Skeletal muscle tissue (tissue), 4 donors: ENCODE results near the gene CD84. TPM values are rescaled to one million over a fixed set of nuclear protein-coding genes. Genes with fewer than 3 reads are reported as not detected.

ENCODE experiments used
- H3K27ac ChIP-seq: one replicate; pipeline ENCODE4 v1.7.0; 2013; ENCODE audit warnings: mild to moderate bottlenecking, low read depth, low read length, inconsistent platforms
- H3K27me3 ChIP-seq, 3 donors: one replicate each; pipeline ENCODE4 v1.7.0; 2013; ENCODE audit warnings: low read length in 3 of 3; ENCODE audit not compliant: control insufficient read depth in 3 of 3, insufficient read depth in 3 of 3
- H3K36me3 ChIP-seq, 3 donors: one replicate each; pipeline ENCODE4 v1.7.0; 2013; ENCODE audit warnings: low read length in 3 of 3; ENCODE audit not compliant: control insufficient read depth in 3 of 3, insufficient read depth in 3 of 3
- H3K4me1 ChIP-seq, 3 donors: one replicate each; pipeline ENCODE4 v1.7.0; 2013; ENCODE audit warnings: low read length in 3 of 3, mild to moderate bottlenecking in 3 of 3; ENCODE audit not compliant: control insufficient read depth in 3 of 3, insufficient read depth in 3 of 3
- H3K4me3 ChIP-seq, 3 donors: one replicate each; pipeline ENCODE4 v1.7.0; 2013; ENCODE audit warnings: low read length in 3 of 3
- H3K9ac ChIP-seq, 3 donors: one replicate each; pipeline ENCODE4 v1.7.0; 2013; ENCODE audit warnings: low read length in 3 of 3, mild to moderate bottlenecking in 3 of 3, moderate library complexity in 2 of 3, low read depth in 1 of 3
- H3K9me3 ChIP-seq, 3 donors: one replicate each; pipeline ENCODE4 v1.7.0; 2013; ENCODE audit warnings: low read length in 3 of 3; ENCODE audit not compliant: control insufficient read depth in 3 of 3
- total RNA-seq: library from RNA; depleted of rRNA; stranded (reverse); fragments of >200 nt; gene quantifications from one replicate; pipeline ENCODE4 v1.2.3, GENCODE V29; 2014
- donor health status: Osteomylitis.

The CD84 gene
- total RNA-seq, 1 donor from 2014 or later, result 3.1 TPM

DNA sequence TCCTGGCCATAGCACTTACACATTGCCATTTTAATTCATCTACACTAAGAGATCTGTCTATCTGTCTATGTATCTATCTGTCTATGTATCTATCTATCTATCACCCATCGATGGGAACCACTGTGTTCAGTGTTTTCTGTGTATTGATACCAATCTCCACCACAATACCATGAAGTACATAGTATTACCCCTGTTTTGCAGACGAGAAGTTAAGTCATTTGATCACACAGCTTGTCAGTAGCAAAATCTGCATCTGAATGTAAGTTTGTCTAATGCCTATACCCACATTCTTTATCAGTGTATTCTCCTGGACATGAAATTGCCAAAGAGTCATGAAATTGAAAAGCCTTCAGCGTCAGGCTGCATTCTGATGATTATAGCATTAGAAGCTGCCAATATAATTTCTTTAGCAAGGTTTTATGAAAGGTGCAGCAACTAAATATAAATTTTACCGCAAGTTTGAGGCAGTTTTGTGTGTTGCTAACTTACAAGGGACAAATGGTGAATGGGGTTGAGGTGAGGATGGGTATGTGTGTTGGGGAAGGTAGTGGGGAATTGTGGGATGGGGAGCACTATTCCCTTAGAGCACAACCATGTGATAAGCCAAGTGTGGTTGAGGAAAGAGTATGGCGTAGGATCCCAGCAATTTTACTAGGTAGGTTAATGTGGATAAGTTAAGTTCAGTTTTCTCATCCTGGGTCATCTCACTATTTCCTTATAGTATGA lies 43.4 kb upstream of the CD84 start:
- no peak overlapping the region for H3K9ac ChIP-seq
- H3K4me1 ChIP-seq, result no peaks in the 10 kb centered on the region

GRCh38 chr1:160621633-160622413 lies 42.5 kb upstream of the CD84 start:
- H3K4me1 ChIP-seq, result no peaks in the 10 kb centered on the region
- H3K27me3 ChIP-seq, result no peaks in the 10 kb centered on the region
- no peak overlapping the region for H3K4me3 ChIP-seq
- no peak overlapping the region for H3K9ac ChIP-seq
- H3K27ac ChIP-seq, result no peak overlapping the region
- peaks cover 0 to 2% (median 0%) of the 10 kb centered on the region in 3 donors for H3K9me3 ChIP-seq
- H3K36me3 ChIP-seq, result no peaks in the 10 kb centered on the region

More for the DNA sequence above, 43.4 kb upstream of the CD84 start:
- Histone ChIP-seq H3K27ac (no peak overlapping the region), H3K9me3 (peaks cover 0 to 2% (median 0%) of the 10 kb centered on the region in 3 donors), H3K27me3 (no peaks in the 10 kb centered on the region), H3K4me3 (no peak overlapping the region), H3K36me3 (no peaks in the 10 kb centered on the region)

DNA sequence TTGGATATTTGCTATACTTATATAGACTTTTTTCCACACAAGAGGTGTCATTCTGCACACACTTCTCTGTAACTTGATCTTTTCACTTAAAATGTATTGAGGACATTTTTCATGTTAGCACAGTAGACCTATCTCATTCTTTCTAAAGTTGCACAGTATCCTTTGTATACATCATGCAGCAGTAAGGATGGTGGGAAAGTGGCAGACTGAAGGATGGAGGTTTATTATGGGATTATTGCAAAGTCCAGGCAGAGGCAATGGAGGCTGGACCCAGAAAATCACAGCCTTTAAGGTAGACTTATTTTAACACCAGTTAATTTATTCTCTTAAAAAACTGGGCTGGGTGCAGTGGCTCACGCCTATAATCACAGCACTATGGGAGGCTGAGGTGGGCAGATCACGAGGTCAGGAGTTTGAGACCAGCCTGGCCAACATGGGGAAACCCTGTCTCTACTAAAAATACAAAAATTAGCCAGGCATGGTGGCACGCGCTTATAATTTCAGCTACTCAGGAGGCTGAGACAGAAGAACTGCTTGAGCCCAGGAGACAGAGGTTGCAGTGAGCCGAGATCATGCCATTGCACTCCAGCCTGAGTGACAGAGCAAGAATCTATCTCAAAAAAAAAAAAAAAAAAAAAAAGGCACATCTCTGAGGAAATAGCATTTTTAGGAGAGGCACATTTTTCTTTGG lies 41.8 kb upstream of the CD84 start:
- no peak overlapping the region for H3K9ac ChIP-seq
- no peak overlapping the region for H3K4me3 ChIP-seq
- no peaks in the 10 kb centered on the region for H3K36me3 ChIP-seq
- H3K4me1 ChIP-seq, result no peaks in the 10 kb centered on the region
- H3K27ac ChIP-seq, result no peak overlapping the region
- H3K27me3 ChIP-seq, result no peaks in the 10 kb centered on the region
- H3K9me3 ChIP-seq, result peaks cover 0 to 2% (median 0%) of the 10 kb centered on the region in 3 donors

DNA sequence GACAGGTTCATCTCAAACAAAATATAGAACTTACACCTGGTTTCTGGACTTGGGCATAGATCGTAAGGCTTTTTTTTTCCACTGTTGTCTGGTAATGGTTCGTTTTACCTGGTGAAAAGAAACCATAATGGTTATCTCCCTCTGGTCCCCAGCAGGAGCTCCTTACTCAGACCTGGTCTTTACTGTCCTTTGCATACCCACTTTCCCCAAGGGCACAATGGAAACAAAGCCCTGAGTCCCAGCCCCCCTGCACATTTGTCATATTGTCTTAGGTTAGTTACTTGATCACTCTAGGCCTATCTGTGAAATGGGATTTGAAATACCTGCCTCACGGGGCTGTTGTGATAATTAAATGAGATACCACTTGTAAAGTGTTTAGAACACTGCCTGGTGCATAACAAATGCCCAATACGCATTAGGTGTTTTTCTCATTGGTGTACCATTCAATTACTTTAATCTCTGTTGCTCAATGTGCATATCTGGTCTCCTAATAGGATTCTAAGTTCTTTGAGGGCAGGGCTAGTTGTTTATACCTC lies 40.5 kb upstream of the CD84 start:
- no peaks in the 10 kb centered on the region for H3K36me3 ChIP-seq
- no peak overlapping the region for H3K9ac ChIP-seq
- H3K27me3 ChIP-seq, result no peaks in the 10 kb centered on the region
- H3K9me3 ChIP-seq, result peaks cover 0 to 2% (median 0%) of the 10 kb centered on the region in 3 donors
- H3K27ac ChIP-seq, result no peak overlapping the region
- H3K4me1 ChIP-seq, result no peaks in the 10 kb centered on the region
- H3K4me3 ChIP-seq, result no peak overlapping the region

DNA sequence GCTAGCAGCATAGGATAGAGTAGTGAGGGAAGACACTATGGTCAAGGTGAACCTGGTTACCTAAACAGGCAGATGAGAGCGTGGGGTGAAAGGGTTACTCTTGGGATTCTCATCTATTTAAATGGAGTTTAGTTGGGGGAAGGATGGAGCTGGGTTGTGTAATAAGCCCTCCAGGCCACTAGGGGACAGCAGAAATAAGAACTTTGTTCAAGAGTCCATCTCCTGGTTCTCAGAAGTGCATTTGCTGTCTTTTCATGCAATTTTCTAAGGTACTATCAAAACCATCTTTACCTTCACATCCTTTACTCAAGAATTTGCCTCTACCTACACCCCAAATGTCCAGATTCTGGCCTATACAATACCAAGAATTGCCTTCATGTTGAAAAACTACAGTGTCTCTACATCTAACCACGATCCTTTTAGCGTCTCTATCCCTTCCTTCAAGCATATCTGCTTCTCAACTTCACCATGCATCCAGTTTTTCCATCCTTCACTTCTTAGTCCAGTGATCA lies 39.5 kb upstream of the CD84 start:
- H3K4me1 ChIP-seq, result no peaks in the 10 kb centered on the region

GRCh38 chr1:160618327-160618726 lies 39.0 kb upstream of the CD84 start:
- no peak overlapping the region for H3K4me3 ChIP-seq
- H3K27ac ChIP-seq, result no peak overlapping the region
- H3K9ac ChIP-seq, result no peak overlapping the region
- H3K9me3 ChIP-seq, result peaks cover 0 to 2% (median 0%) of the 10 kb centered on the region in 3 donors
- no peaks in the 10 kb centered on the region for H3K27me3 ChIP-seq
- H3K4me1 ChIP-seq, result no peaks in the 10 kb centered on the region
- no peaks in the 10 kb centered on the region for H3K36me3 ChIP-seq

More for the DNA sequence above, 39.5 kb upstream of the CD84 start:
- Histone ChIP-seq H3K4me3 (no peak overlapping the region), H3K27me3 (no peaks in the 10 kb centered on the region), H3K9me3 (peaks cover 0 to 2% (median 0%) of the 10 kb centered on the region in 3 donors), H3K9ac (no peak overlapping the region), H3K27ac (no peak overlapping the region), H3K36me3 (no peaks in the 10 kb centered on the region)

DNA sequence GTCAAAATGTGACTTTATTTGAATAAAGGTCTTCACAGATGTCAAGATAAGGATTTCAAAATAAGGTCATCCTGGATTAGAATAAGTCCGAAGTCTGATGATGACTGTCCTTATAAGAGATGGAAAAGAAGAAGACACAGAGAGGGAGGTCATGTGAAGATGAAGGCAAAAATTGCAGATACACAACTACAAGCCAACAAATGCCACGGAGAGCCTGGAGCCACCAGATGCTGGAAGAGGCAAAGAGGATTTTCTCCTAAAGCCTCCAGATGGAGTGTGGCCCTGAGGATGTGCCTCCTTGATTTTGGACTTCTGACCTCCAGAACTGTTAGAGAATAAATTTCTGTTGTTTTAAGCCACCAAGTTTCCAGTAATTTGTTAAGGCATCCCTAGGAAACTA lies 36.4 kb upstream of the CD84 start:
- Histone ChIP-seq H3K4me1 (peaks cover 0 to 2% (median 0%) of the 10 kb centered on the region in 3 donors), H3K9ac (no peak overlapping the region), H3K4me3 (no peak overlapping the region), H3K27ac (no peak overlapping the region), H3K9me3 (peaks cover 0 to 2% (median 0%) of the 10 kb centered on the region in 3 donors), H3K36me3 (no peaks in the 10 kb centered on the region), H3K27me3 (peaks cover 0 to 10% (median 2%) of the 10 kb centered on the region in 3 donors)

GRCh38 chr1:160614410-160614809 lies 35.1 kb upstream of the CD84 start:
- Histone ChIP-seq H3K4me3 (no peak overlapping the region), H3K4me1 (peaks cover 0 to 2% (median 0%) of the 10 kb centered on the region in 3 donors), H3K27me3 (peaks cover 0 to 11% (median 3%) of the 10 kb centered on the region in 3 donors), H3K36me3 (no peaks in the 10 kb centered on the region), H3K9ac (no peak overlapping the region), H3K27ac (no peak overlapping the region), H3K9me3 (no peaks in the 10 kb centered on the region)

DNA sequence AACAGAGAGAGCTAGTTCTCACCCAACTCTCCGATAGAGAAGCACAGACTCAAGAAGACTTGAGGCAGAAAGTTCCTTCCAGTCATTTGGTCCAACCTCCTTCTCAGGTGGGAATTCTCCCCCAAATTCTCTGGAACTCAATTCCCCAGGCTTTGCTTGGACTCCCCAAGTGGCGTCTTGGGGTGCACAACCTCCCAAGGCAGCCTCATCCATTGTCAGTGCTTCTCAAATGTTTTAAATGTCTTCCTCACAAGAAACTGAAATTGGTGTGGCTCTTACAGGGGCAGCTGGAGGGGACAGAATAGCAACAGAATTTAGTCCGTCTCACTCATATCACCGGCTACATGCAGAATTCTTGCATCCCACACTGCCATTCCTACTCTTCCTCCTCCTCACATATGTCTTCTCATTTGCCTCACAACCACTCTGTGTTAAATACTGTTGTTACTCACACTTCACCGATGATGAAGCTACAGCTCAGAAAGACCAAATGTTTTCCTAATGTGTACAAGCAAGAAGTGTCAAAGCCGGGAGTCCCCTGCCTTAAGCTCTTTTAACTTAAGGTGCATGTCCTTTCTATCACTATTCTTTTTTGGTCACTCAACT lies 33.4 kb upstream of the CD84 start:
- Histone ChIP-seq H3K4me3 (no peak overlapping the region), H3K27me3 (peaks cover 0 to 11% (median 3%) of the 10 kb centered on the region in 3 donors), H3K36me3 (no peaks in the 10 kb centered on the region), H3K27ac (no peak overlapping the region), H3K4me1 (peaks cover 0 to 2% (median 0%) of the 10 kb centered on the region in 3 donors), H3K9me3 (no peaks in the 10 kb centered on the region), H3K9ac (no peak overlapping the region)
